HG03039 (cell line): ENCODE measurements around the gene C8A.
A peak's percentile ranks its signal among the peaks of the same experiment; 100 is the strongest.

ENCODE experiments used
- ATAC-seq: cut with Tn5 transposase; IDR thresholded peaks from one replicate; pipeline ENCODE4 v1.9.1; 2021; ENCODE audit warnings: mild to moderate bottlenecking, moderate library complexity; ENCODE audit not compliant: unreplicated experiment

C8A gene

DNA sequence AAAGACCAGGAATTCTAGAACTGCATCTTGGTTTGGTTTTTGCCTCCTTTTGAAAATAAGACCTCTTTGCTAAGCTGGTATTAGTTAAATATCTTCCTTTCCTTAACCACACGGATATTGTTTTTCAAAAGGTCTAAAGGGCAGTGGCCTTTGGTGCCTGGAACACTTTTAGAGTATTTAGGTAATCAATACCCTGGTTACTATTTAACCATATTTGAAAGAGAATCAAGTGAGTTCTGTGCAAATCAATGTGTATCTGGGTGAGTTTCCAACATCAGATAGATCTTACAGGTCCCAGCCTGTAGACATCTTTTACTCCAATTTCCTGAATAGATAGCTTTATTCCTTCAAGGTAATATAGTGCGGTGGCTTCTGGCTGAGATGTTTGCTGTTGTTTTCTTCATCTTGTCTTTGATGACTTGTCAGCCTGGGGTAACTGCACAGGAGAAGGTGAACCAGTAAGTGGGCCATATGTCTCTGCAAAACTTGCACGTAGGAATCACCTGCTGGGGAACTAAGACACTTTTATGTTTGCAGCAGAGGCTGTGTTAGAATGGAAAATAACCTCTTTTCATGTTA lies at the start of gene C8A:
Gene C8A, plus strand, starts transcription at position 277 of the 579 bp plus-strand sequence. Its CDS starts 105 bp downstream, at position 382.
- ATAC-seq = no peak

DNA sequence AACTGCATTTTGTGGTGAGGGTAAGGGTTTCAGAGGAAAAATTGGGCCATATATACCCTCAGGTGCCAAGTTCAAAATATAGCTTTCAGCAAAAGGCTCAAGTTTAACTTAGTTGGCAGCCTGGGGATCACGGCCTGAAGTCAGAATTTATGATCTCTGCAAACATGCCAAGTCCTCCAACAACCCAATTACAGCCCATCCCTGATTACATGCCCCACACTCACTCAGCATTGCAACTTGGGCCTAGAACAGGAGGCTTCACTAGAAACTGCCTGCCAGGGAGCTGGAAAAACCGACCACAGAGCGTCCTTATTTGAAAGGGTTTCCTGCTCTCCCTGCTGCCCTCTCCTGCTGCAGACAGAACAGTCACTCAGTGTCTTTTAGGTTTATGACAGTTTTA lies 47.8 kb upstream of the C8A start:
- no peak for ATAC-seq

DNA sequence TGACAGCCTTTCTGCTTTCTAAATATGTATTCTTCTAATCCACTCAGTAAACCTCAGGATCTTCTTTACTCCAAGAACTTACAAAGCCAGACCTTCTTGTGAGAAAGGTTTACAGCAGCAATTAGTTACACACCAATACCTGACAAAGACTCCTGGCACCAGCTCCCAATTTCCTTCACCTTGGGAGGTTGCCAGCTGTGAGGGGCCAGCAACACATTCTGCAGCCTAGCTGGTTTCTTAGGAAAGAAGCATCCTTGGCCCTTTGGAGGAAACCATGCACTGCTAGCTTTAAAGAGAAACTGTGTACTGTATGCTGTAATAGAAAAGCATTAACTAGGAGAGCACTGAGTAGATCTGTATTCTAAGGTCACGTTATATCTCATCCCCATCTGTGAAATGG lies 46.2 kb upstream of the C8A start:
- no peak for ATAC-seq

DNA sequence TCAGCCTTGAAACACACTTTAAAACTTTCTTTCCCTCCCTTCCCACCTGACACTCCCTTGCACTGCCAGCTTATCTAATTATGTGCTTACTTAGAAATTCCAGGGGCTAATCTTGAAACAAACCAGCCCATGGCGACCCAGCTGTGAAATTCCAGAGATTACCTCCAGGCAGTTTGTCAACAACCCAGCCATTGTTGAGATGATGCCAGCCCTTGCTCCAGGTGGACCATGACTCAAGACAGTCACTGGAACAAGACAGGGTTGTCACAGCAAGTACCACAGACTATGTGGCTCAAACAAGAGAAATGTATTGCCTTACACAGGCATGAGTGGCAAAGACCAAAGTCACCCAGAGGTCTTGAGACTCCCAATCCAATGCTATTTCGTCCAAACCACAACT lies 43.3 kb upstream of the C8A start:
- no peak for ATAC-seq

DNA sequence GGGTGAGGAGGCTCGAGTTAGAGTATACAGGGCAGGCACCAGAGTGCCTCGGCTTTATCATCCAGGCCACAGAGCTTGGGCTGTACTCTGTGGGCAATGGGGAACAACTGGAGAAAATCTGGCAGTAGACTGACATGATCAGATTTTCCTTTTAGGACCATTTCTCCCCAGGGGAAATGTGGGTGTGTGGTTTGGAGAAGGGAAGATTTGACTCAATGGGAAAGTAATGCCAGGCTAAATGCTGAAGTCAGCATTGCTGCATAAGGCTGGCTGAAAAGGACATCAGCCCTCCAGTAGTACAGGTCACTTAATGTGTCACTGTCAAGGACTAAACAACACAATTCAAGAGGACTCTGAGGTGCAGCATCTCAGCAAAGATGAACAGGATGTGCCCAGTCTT lies 40.4 kb upstream of the C8A start:
- ATAC-seq = no peak

DNA sequence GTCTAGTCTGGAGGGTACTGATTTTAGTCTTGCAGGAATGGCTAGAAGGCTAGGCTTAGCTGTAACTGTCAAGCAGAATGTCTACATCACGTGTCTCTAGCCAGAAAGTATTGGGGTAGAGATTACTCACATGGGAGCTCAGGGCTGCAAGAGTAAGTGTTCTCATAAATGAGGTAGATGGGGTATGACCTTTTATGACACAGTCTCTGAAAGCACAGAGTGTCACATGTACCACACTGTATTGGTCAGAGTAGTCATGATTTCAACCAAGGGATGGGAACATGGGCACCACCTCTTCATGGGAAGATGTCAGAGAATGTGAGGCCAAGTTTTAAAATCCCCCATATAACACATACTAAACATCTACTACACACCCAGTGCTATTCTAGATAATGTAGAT lies 38.3 kb upstream of the C8A start:
- peak; percentile 35 for ATAC-seq

DNA sequence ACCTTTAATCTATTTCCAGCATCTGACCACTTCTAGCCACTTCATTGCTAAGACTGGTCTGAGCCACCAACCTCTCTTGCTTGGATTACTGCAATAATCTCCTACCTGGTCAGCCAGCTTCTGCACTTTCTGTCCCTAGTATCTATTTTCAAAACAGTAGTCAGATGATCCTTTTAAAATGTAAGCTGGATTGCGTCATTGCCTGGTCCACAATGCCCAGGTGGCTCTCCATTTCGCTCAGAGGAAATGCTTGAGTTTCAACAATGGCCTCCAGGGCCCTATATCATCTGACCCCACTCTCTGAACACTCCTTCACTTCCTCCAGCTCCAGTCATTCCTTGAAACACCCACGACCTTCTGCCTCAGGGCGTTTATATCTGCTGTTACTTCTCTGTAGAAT lies 37.7 kb upstream of the C8A start:
- peak; percentile 65 for ATAC-seq

DNA sequence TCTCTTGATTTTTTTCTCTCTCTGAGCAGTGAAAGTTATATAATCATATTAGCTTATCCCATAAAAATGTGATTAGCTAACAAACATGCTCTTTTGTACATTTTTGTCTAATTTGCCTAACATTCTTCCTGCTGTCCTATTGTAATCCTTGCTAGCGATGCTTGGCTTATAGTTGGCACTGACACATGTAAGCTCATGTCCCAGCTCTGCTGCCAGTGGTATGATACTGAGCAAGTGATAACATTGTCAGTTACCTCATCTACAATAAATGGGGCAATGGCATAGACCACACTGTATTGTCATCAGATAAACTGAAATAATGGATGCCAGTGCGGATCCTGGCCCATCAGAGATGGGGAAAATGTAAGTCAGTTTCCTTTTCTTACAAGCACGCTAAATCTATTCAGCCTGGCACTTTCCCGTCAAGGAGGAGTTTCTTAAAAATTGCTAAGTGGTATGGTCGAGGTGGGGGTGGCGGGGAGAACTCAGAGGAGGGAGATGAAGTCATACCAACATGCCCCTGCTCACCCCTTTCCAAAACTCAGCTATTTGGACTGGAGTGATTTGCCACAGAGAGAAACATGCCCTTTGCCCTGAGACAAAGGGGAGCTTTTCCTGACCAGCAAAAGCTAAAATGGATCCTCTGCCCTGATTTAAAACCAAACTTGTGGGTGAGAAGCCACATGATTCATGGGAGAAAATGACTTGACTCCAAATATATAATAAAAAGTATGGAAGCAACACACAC lies 36.7 kb upstream of the C8A start:
- ATAC-seq = no peak

DNA sequence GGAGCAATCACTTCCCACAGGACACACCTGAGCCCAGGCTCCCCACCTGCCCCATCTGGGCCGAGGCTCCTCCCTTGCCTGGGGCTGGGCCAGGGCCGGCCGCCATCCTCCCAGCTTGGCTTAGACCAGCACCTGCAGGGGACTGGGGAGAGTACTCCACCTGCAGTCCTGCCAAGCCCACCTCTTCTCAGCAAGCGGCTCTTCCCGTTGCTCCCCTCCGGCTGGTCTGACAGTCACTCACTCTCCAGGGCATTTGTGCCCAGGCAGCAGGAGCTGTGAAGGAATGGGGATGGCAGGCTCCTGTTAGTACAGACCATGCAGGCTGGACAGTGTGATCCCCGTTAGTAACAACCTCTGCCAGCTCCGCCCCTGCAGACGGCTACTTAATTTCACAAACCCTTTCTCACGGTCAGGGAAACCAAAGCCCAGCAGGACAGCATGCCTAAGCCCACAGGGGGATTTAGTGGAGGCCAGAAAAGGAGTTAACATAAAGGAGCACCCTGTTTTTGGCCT lies 35.2 kb upstream of the C8A start, which contains the start of gene FYB2:
Gene FYB2, minus strand, starts transcription at position 18 of the 513 bp plus-strand sequence. CDS start 114 bp downstream, outside the sequence.
- ATAC-seq = no peak

DNA sequence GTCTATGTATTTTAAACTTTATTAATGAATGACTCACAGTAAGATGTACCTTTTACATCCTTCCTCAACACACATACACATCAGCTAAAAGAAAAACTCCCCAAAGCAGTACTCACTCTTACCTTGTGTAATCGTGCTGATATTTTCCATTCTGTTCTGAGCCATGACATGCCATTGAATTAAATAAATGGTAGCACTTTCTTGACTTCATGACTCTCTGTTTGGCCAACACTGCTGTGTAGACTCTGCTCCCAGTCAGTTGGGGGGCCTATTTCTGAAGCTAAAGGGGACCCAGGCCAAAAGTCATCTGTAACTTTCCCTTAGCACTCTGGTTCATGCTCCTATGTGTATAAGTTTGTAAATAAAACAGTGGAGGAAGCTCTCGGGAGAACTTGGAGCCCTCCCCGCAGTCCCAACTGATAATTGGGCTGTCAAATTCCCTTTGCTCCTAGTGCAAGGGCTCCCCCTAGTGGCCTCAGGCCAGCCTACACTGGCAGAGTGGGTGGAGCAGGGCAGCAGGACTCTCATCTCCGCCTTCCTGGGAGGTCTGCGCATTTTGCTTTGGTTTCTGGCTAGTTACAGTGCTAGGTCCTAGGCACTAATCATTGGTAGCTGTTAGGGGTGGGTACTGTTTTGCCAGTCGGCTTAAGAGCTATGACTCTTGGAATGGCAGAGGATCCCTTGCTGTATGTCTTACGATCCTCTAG lies 33.7 kb upstream of the C8A start:
- ATAC-seq = peak; percentile 53

DNA sequence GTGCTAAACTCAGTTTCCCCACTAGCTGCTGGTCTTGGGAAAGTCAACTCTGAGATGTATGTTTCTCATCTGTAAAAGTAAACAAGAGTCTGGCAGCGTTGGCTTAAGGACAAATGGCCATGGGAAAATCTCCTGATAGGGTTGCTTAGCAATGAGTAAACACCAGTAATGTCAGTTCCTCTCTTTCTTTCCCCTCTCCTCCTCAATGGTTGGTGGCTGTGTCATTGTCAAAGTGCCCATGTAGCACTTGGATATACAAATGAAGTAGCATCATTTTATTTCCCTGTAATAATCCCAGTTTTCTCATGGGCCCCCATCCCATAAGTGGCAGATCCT lies 33.2 kb upstream of the C8A start:
- ATAC-seq = no peak

DNA sequence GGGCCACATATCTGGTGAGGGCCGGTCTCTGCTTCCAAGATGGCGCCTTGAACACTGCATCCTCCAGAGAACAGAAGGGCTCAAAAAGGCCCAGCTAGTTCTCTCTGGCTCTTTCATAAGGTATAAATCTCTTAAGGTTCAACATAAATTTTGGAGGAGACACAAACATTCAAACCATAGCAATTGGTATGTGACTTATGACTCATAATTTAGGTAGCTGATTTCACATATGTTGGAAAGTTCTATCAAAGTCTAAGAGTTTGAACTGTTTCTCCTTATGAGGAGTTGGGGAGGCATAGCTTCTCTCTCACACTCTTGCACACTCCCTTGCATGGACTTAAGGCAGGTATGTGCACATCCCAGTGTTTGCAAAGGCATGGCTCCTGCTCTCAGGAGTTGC lies 30.3 kb upstream of the C8A start:
- no peak for ATAC-seq

DNA sequence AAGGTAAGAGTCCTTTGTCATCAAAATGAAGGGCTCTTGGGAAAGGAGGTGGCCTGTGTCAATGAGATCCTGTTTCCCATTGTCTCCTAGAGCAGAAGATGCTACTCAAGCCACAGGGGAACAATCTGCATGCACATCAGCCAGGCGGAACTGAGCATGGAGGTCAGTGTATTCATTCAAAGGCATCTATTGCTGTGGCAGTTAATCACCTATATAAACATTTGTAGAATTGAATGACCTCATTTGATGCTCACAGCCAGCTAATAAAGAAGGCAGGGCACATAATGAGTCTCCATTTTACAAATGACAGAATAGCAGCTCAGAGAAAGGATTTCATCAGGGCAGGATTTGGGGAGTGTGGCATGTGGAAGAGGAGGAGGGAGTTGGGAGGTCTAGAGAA lies 29.7 kb upstream of the C8A start:
- no peak for ATAC-seq

DNA sequence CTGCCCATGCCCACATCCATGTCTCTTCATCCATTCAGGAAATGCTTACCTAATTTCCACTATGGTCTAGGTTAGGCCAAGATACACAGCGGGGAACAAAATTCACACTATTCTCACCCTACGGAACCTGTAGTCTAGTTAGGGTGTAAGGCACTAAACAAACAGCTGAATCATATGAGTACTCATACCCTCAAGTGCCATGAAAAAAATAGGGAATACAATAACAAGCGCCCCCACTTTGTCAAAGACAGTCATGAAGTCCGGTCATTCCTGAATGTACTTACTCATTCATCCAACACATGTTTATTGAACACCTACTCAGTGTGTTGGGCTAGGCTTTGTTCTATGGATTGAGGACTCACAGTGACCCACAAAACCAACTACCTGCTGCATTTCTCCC lies 29.2 kb upstream of the C8A start:
- ATAC-seq = no peak

DNA sequence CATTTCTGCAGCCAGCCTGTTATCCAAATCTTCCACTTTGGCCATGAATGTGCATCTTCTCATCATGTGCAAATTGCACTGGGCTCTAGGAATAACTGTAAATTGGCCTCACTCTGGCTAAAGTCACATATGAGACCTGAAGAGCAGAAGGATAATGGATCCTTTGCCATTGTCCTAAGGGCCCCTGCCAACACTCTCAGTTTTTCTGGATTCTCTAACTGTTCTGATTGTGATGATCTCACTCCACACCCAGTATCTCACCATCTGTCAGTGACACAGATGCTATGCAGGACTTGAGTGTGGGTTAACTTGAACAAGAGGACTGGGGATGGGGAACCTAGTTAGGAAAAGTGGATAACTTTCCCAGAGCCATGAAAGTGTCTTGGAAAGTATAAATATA lies 26.9 kb upstream of the C8A start:
- ATAC-seq = no peak

DNA sequence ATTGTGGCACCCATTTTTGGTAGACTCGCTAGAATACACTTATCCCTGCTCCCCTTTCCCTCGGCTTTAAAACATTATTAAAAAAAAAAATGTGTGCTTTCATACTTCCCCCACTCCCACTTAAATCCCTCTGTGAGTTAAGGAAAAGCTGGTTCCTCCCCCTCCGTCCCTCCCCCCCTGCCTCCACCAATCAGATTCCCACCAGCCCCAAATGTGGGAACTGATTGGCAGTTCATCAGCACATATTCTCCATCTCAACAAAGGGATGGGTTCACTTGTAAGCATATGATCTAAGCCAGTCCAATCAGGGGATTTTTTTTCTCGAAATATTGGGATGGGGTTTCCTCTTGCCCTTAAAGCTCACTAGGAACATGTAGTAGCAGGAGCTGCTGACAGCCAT lies 24.5 kb upstream of the C8A start:
- ATAC-seq = no peak

DNA sequence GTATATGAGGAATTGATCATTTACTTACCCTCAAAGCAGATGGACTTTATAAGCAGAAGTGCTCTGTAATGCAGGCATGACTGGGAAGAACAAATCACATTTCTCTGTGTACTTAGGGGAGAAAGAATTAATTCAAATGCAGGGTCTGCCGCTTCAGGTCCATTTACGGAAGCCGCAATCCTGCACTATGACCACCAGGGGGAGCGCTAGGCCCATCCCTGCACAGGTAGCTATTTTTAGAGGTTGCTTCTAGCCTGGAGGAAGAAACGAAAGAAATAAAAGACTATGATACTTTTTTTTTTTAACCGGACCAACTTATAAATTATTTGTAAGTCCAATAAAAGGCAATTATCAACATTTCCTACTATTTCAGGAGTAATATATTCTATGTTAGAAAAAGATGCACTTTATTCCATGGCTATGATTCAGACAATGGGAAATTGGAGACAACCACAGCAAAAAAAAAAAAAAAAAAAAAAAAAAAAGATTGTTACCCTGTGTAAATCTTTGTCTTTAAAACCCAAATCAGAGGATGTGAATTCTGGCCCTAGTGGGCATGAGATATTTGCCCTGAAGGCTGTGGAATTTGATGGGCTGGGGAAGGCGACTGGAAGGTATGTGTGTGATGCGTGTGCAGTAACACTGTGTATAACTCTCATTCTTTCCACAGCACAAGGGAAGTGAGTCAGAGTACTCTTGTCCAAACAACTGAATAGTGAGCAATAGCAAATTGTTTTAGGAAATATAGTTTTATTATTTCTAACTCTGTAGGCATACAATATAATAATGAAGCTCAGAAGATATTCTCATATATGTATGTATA lies 22.5 kb upstream of the C8A start:
- no peak for ATAC-seq

DNA sequence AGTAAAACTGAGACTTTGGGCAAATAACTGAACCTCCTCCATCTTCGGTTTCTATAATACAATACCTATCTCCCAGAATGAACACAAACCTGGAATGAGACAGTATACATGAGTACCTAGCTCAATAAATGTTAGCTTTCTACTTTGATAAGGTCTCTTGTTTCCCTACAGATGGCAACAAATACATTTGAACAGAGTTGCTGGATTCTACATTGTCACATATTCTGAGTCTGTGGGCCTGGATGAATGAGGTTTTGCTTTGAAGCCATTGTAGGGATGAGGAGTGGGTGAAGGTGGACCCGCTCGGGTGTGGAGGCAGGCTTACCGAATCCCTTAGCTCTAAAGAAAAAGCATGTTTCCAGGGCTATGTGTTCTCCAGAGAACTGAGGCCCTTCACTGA lies 21.5 kb upstream of the C8A start:
- ATAC-seq = no peak

DNA sequence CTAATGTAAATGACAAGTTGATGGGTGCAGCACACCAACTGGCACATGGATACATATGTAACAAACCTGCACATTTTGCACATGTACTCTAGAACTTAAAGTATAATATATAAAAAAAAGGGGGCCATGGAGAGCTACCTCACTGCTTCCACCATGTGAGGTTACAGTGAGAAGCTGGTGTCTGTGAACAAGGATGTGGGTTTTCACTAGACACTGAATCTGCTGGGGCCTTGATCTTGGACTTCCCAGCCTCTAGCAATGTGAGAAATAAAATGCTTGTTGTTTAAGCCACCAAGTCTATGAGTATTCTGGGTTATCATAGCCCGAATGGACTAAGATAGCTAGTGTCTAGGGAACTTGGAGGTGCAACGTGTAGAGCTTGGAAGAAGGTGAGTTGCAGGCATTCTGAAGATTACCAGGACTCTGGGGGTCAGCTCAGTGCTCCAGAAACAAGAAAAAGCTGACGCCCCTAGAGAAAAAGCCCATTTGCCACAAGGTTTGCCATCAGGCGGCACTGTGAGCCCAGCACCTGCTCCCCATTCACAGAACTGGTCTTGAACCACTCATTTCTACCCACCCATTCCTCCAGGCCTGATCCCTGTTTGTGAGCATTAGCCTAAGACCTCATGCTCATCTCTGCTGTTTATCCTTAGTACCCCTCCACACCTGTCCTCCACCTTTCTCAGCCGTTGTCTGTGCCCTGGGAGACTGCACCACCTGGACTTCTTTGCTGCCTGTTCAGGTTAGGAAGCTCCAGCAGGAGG lies 20.3 kb upstream of the C8A start:
- no peak for ATAC-seq

DNA sequence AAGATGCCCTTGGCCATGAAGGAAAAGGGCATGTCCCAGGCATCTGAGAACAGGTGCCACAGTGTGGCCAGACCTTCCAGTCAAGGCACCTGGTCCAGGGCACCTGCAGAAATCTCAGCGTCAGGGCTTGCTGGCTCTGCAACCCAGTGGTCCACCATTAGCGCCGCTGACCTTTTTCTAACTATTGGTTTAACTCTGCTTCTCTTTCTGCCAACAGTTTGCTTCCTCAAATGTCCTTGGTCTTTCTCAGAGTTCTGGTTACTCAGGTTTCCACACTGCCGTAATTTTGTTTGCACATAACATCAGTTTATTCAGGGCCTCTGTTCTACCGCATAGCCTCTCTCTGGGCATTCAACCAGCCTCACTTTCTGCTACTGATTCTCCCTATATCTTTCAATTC lies 18.9 kb upstream of the C8A start:
- no peak for ATAC-seq
